KMS-11 (cell line): Measurements from ENCODE around the gene CELF4.

Experiments
- H2AFZ ChIP-seq: fragments of 200-600 bp; sonication (generic); 2 replicates; pipeline ENCODE4 v1.6.1; 2016; ENCODE audit warnings: antibody characterized with exemption, mixed run types, low read depth
- H3K27ac ChIP-seq: fragments of 200-600 bp; sonication (generic); 2 replicates; pipeline ENCODE4 v1.6.1; 2016; ENCODE audit warnings: mild to moderate bottlenecking, mixed run types
- H3K27me3 ChIP-seq: fragments of 200-600 bp; sonication (generic); 2 replicates; pipeline ENCODE4 v1.6.1; 2017; ENCODE audit warnings: mild to moderate bottlenecking, low read depth, mixed run types, moderate library complexity; ENCODE audit not compliant: insufficient read depth
- H3K36me3 ChIP-seq: fragments of 200-600 bp; sonication (generic); 2 replicates; pipeline ENCODE4 v1.6.1; 2017; ENCODE audit warnings: mild to moderate bottlenecking, mixed run types; ENCODE audit not compliant: insufficient read depth
- H3K4me1 ChIP-seq: fragments of 200-600 bp; sonication (generic); 2 replicates; pipeline ENCODE4 v1.6.1; 2016; ENCODE audit warnings: mild to moderate bottlenecking, low read depth, mixed run types; ENCODE audit not compliant: poor library complexity, severe bottlenecking
- H3K4me2 ChIP-seq: fragments of 200-600 bp; sonication (generic); 2 replicates; pipeline ENCODE4 v1.7.0; 2016; ENCODE audit warnings: mild to moderate bottlenecking, mixed run types
- H3K4me3 ChIP-seq: fragments of 200-600 bp; sonication (generic); IDR thresholded peaks from 2 replicates; pipeline ENCODE4 v1.6.1; 2017; ENCODE audit warnings: low read depth, low read length, mixed read lengths; ENCODE audit not compliant: insufficient read depth
- H3K79me2 ChIP-seq: fragments of 200-600 bp; sonication (generic); 2 replicates; pipeline ENCODE4 v1.6.1; 2016; ENCODE audit warnings: low read depth, mixed run types; ENCODE audit not compliant: insufficient read depth
- H3K9ac ChIP-seq: fragments of 200-600 bp; sonication (generic); 2 replicates; pipeline ENCODE4 v1.6.1; 2016; ENCODE audit warnings: mild to moderate bottlenecking, mixed run types
- H4K20me1 ChIP-seq: fragments of 200-600 bp; sonication (generic); 2 replicates; pipeline ENCODE4 v1.6.1; 2016; ENCODE audit warnings: mild to moderate bottlenecking, mixed run types; ENCODE audit not compliant: insufficient read depth
- CTCF ChIP-seq: fragments of 200-600 bp; sonication (generic); conservative IDR thresholded peaks from 2 replicates; pipeline ENCODE4 v1.6.1; 2017; ENCODE audit warnings: low read depth, mild to moderate bottlenecking, antibody characterized with exemption, low read length, moderate library complexity, mixed read lengths

Gene CELF4

GRCh38 chr18:37230768-37231167, 334.8 kb downstream of the CELF4 start:
- Histone ChIP-seq H2AFZ (no peak overlapping the region), H3K79me2 (no peaks in the 10 kb centered on the region), H3K9ac (no peak overlapping the region), H4K20me1 (no peaks in the 10 kb centered on the region), H3K36me3 (no peaks in the 10 kb centered on the region), H3K4me1 (no peaks in the 10 kb centered on the region), H3K4me3 (no peak overlapping the region), H3K4me2 (no peak overlapping the region), H3K27me3 (no peaks in the 10 kb centered on the region), H3K27ac (no peak overlapping the region)
- TF ChIP-seq CTCF = no peak

- Histone ChIP-seq H3K4me1 (peaks cover 19% of the 10 kb centered on the region), H3K27me3 (no peaks in the 10 kb centered on the region), H3K27ac (no peak overlapping the region), H3K4me3 (no peak overlapping the region), H3K79me2 (no peaks in the 10 kb centered on the region), H3K9ac (no peak overlapping the region), H2AFZ (no peak overlapping the region), H3K4me2 (no peak overlapping the region), H3K36me3 (no peaks in the 10 kb centered on the region), H4K20me1 (no peaks in the 10 kb centered on the region)
- no peak for TF ChIP-seq CTCF
These were observed 340.3 kb downstream of the CELF4 start for GRCh38 chr18:37225279-37225678.

- Histone ChIP-seq H3K27me3 (no peaks in the 10 kb centered on the region), H3K36me3 (no peaks in the 10 kb centered on the region), H3K4me3 (no peak overlapping the region), H3K4me2 (no peak overlapping the region), H3K4me1 (peaks cover 19% of the 10 kb centered on the region), H3K9ac (no peak overlapping the region), H3K79me2 (no peaks in the 10 kb centered on the region), H3K27ac (no peak overlapping the region), H4K20me1 (no peaks in the 10 kb centered on the region), H2AFZ (no peak overlapping the region)
- no peak for TF ChIP-seq CTCF
These were observed 342.6 kb downstream of the CELF4 start for GRCh38 chr18:37222999-37223378.

- no peaks in the 10 kb centered on the region for H3K36me3 ChIP-seq
- peaks cover 19% of the 10 kb centered on the region for H3K4me1 ChIP-seq
- H4K20me1 ChIP-seq = no peaks in the 10 kb centered on the region
- H2AFZ ChIP-seq = no peak overlapping the region
- H3K9ac ChIP-seq = no peak overlapping the region
- peak overlapping the region; percentile 28; the same call in 1 of the 2 replicates for H3K27ac ChIP-seq
- H3K27me3 ChIP-seq = no peaks in the 10 kb centered on the region
- no peaks in the 10 kb centered on the region for H3K79me2 ChIP-seq
- no peak overlapping the region for H3K4me3 ChIP-seq
- H3K4me2 ChIP-seq = no peak overlapping the region
- TF ChIP-seq CTCF = no peak
These were observed 343.1 kb downstream of the CELF4 start for GRCh38 chr18:37222354-37222998.
